NOMO-1 treated with dmso at 0.1 percent for 144 hours (cell line): ENCODE data around the gene ZNF525.
A peak's percentile ranks its signal among the peaks of the same experiment; 100 is the strongest.
"Not testable (repeated sequence)": the region's sequence is repeated elsewhere in the genome, so short reads cannot be mapped to it uniquely, and the experiment has no call there.

Source experiments
- DNase-seq: peaks from one replicate; lab custom pipeline; 2025; ENCODE audit not compliant: unreplicated experiment; lab: John Stamatoyannopoulos, UW

Gene ZNF525

DNA sequence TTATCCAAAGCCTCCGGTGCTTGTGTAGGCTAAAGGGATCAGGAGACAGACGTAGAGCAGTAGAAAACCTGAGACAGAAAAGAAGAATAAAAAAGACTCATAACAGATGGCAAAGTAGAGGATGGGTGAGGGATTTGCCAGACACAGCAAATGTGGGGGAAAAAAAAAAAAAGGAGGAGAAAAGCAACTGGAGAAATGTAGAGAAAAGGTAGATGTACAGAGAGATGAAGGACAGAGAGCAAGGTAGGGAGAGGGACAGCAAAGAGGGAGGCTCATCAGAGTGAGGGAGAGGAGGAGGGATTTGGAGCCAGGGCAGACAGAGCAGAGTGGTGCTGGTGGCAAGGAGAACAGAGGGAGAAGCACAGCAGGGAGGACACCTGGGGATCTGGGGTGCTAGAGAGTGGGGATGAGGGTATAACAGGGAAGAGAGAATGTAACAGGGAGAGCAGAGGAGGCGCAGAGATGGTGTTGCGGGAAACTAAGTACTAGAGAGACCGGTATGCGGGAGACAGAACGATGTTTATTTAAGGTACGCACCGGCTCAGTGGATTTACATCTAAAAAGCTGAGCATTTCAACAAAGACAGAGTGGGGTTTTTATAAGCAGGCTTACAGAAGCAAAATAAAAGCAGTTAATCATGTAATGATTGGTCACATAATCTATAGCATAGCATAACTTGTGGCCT is 30.5 kb downstream of the ZNF525 start:
- DNase-seq, result not testable (repeated sequence)

DNA sequence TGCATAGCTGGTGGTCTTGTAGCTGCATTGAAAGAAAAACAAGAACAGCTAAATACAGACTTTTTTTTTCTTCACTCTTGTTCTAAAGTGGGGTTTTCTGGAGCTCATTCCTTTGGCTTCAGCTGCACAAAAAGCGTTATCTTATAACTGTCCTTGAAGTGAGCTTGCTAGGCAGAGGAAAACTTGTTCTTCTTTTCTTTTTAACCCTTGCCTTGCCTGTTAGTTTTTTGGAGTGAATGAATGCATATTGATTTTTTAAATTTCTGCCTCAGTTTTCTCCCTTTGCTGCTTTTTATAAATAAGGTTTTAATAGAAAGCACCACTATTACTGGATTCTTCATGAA is 31.0 kb downstream of the ZNF525 start:
- DNase-seq, result no peak

DNA sequence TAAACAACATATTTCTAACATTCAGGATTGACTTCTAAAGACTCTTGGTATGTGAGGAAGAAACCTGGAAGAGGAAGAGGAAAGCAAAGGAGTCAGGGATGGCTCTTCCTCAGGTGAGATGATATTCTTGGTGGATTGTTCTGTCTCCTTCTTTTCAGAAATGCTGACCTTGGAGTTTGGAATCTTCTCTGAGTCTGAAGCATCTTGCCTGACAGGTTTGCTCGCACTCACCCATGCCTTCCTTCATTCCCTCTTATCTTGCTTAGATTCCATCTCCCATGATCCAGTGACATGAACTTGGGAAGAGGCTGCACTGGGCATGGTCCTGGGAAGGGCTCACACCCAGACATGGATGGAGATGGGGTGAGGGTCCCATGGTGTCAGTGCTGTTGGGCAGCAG is 32.4 kb downstream of the ZNF525 start:
- DNase-seq, result not testable (repeated sequence)

DNA sequence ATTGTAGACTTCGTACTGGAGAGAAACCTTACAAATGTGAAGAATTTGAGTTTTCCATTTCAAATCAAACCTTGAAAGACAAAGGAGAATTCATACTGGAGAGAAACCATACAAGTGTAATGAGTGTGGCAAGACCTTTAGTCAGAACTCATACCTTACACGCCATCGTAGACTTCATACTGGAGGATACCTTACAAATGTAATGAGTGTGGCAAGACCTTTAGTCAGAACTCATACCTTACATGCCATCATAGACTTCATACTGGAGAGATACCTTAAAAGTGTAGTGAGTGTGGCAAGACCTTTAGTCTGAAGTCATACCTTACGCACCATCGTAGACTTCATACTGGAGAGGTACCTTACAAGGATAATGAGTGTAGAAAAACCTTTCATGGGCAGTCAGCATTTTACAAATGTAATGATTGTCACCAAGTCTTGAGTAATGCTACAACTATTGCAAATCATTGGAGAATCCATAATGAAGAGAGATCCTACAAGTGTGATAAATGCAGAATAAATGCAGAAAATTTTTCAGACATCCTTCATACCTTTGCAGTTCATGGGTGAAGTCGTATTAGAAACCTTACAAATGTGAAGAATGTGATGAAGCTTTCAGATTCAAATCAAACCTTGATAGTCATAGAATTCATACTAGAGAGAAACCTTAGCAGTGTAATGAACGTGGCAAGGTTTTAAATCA is 44.1 kb downstream of the ZNF525 start:
- no peak for DNase-seq

DNA sequence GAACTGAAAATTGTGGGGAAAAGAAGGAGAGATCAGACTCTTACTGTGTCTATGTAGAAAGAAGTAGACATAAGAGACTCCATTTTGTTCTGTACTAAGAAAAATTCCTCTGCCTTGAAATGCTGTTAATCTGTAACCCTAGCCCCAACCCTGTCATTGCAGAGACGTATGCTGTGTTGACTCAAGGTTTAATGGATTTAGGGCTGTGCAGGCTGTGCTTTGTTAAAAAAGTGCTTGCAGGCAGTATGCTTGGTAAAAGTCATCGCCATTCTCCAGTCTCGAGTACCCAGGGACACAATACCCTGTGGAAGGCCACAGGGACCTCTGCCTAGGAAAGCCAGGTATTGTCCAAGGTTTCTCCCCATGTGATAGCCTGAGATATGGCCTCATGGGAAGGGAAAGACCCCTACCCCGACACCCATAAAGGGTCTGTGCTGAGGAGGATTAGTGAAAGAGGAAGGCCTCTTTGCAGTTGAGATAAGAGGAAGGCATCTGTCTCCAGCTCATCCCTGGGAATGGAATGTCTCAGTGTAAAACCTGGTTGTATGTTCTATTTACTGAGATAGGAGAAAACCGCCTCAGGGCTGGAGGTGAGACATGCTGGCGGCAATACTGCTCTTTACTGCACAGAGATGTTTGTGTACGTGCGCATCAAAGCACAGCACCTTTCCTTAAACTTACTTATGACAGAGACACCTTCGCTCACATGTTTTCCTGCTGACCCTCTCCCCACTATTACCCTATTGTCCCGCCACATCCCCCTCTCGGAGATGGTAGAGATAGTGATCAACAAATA is 55.2 kb downstream of the ZNF525 start:
- DNase-seq, result not testable (repeated sequence)

DNA sequence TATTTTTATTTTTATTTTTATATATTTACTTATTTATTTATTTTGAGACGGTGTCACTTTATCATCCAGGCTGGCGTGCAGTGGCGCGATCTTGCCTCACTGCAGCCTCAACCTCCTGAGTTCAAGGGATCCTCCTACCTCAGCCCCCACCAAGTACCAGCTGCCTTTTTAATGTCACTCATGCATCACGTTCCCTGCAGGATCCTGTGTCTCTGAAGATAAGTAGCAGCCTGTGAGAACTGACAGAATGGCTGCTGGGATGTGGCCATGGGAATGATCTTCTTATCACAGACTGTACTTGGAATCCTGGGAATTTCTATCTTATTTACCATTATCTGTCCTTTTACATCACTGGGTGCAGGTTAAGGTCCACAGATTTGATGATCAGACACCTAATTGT is 57.0 kb downstream of the ZNF525 start:
- no peak for DNase-seq

DNA sequence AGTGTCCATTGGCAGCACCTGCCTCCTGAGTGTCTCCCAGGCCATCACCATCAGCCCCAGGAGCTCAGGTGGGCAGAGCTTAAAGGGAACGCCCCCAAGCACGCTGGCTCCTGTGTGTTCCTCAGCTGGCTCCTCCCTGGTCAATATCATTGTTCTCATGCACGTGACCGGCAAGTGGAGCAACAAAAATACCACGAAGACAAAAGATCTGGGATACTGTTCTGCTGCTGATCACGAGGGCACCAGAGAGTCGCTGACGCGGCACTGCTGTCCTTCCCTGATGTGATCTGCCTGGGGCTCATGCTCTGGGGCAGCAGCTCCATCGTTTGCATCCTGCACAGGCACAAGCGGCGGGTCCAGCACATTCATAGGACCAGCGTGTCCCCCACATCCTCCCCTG is 57.6 kb downstream of the ZNF525 start:
- DNase-seq, result not testable (repeated sequence)

DNA sequence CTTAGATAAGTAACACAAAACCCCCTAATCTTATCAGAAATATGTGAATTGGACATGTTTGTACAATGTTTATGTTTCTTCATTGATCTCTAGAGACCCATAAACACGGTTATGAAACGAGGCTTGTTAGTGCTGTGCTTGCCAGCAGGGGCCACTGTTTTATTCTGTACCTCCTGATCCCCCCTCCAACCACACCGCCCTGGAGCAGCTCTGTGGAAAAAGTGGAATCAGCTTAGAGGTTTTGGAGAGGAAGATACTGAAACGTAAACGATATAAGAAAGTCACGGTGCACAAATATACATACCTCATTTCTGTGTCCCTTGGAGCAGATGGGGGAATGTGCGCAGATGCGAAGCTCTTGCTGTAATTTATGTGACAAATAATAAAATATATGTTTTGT is 58.2 kb downstream of the ZNF525 start:
- DNase-seq, result not testable (repeated sequence)

DNA sequence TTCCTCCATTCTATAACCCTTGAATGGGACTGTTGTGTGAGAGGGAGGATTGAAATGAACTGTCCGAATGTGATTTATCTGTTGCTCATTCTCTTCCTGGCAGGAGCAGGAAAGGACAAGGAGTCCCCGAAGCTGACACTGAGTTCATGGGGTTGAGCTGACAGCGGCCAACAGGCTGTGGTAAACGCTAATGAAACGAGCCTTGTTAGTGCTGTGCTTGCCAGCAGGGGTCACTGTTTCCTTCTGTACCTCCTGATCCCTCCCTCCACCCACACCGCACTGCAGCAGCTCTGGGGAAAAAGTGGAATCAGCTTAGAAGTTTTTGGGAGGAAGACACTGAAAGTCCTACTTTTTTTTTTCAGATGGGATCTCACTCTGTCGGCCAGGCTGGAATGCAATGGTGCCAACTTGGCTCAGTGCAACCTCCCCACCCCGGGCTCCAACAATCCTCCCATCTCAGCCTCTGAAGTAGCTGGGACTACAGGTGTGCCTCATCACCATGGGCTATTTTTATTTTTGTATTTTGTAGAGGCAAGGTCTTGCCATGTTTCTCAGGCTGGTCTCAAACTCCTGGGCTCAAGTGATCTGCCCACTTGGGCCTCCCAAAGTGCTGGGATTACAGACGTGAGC is 59.6 kb downstream of the ZNF525 start:
- DNase-seq, result no peak

DNA sequence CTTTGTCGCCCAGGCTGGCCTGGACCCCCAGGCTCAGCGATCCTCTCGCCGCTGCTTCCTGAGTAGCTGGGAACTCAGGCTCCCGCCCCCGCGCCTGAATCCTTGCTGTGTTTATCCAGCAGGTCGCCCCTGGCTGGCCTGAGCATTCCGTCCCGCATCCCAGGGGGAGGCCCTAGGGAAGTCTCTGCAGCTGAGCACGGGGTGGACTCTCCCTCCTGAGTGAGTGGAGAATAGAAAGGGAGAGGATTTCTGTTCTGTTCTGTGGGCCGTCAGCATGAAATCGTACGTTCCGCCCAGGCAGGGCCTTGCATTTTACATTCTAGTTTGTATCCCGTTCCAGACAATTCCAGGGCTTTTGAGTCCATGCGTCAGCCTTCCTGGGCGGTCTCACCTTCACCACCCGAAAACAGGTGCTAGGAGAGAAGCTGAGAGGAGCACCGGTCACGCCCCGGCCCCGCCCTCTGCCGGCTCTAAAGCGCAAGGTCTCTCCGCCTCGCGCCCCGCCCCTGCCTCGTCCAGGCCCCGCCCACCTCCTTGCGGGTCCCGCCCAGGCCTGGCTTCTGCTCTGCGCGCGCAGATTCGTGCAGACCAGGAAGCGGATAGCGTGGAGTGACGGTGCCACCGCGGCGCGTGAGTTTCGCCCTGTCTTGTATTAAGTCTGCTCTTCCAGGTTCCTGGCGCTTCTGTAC is 66.0 kb downstream of the ZNF525 start, which contains the start of gene ZNF761:
Gene ZNF761, plus strand, starts transcription at position 586 of the 689 bp plus-strand sequence. CDS start 15,285 bp downstream, outside the sequence.
- DNase-seq, result peak; percentile 92

DNA sequence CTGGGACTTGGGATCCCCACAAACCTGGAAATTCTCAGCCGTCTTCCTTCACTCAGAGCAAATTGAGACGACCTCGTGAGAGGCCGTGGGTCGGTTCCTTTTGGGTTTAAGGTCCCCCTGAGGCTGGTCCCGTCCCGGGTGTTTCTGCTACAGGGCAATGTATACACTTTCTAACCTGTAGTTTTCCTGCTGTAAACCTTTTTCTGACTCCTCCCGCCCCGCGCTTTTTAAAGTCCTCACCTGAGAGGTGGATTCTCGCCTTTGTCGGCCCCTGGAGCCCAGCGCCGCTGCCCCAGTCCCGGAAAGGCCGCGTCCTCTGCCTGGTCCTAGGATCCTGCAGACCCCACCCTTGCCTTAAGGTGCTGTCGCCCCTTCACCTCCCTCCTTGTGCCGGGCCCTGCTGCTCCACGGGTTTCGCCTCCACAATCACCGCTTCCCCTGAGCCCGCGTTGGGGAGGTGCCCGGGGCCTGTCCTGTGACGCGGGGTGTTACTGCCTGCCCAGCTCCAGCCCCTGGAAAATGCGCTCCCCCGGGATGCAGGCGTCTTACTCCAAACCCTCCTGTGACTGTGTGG is 66.7 kb downstream of the ZNF525 start:
- no peak for DNase-seq
